Activated CD8-positive, alpha-beta T cell treated with anti-CD3 and anti-CD28 coated beads for 36 hours (primary cell): ENCODE data around the gene FAM76A. TPM values are rescaled to one million over a fixed set of nuclear protein-coding genes. Genes with fewer than 3 reads are reported as not detected.

Experiments used
- ATAC-seq: fragments of 200-7000 bp; cut with Tn5 transposase; one replicate; pipeline ENCODE4 v1.10.0; 2021; ENCODE audit warnings: mild to moderate bottlenecking, moderate library complexity
- CTCF ChIA-PET: fragments of 350-600 bp; sonication (Branson Sonifier 250); formaldehyde crosslinking; loops from one replicate; lab custom pipeline; 2021; ENCODE audit warnings: antibody characterized with exemption; lab: Charles Lee
- POLR2A ChIA-PET: fragments of 350-600 bp; sonication (Branson Sonifier 250); formaldehyde crosslinking; loops from one replicate; lab custom pipeline; 2021; ENCODE audit warnings: antibody characterized with exemption; lab: Charles Lee
- DNase-seq: peaks from one replicate; pipeline ENCODE4 v3.0.0-alpha.2; 2020
- H3K27ac Mint-ChIP-seq: one replicate; pipeline ENCODE4 v1.8.0; 2021; ENCODE audit warnings: mild to moderate bottlenecking, mixed read lengths
- H3K27me3 Mint-ChIP-seq: one replicate; pipeline ENCODE4 v1.8.0; 2021; ENCODE audit warnings: mixed read lengths
- H3K36me3 Mint-ChIP-seq: one replicate; pipeline ENCODE4 v1.8.0; 2021; ENCODE audit warnings: low read depth, mixed read lengths
- H3K4me1 Mint-ChIP-seq: one replicate; pipeline ENCODE4 v1.8.0; 2021; ENCODE audit warnings: low read depth, mixed read lengths
- H3K4me3 Mint-ChIP-seq: one replicate; pipeline ENCODE4 v1.8.0; 2021; ENCODE audit warnings: mild to moderate bottlenecking, moderate library complexity, mixed read lengths
- H3K9me3 Mint-ChIP-seq: one replicate; pipeline ENCODE4 v1.8.0; 2021; ENCODE audit warnings: mixed read lengths
- CTCF ChIP-seq: fragments of 200-600 bp; IDR thresholded peaks from one replicate; pipeline ENCODE4 v1.8.0; 2022; ENCODE audit warnings: antibody characterized with exemption, mild to moderate bottlenecking
- intact Hi-C: fragments of 100-400 bp; cut with micrococcal nuclease; formaldehyde crosslinking; loops from one replicate; pipeline ENCODE4 v1.10.0; 2022
- total RNA-seq, 2 experiments: library from RNA; stranded (reverse); gene quantifications; one replicate each; pipeline ENCODE4 v1.2.3, GENCODE V29; 2021

FAM76A gene
- total RNA-seq, 2 experiments from 2014 or later = 6.9 to 7.9 TPM

DNA sequence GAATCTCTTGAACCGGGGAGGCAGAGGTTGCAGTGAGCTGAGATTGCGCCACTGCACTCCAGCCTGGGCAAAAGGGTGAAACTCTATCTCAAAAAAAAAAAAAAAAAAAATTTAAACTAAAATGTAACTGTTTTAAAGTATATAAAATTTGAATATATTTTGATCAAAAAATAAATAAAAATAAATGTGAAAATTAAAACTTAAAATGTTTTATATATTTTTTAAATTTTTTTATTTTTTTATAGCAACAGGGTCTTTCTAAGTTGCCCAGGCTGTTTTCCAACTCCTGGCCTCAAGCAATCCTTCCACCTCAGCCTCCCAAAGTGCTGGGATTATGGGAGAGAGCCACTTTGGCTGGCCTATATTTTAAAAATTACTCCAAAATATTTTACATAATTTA lies 15.2 kb upstream of the FAM76A start:
- no peaks in the 10 kb centered on the region for H3K9me3 Mint-ChIP-seq
- H3K27me3 Mint-ChIP-seq = peaks cover 1% of the 10 kb centered on the region

GRCh38 chr1:27713139-27713725 lies 12.5 kb upstream of the FAM76A start:
- Mint-ChIP-seq H3K36me3 (no peaks in the 10 kb centered on the region), H3K27ac (no peak overlapping the region), H3K4me1 (no peaks in the 10 kb centered on the region), H3K9me3 (peaks cover 9% of the 10 kb centered on the region), H3K4me3 (no peak overlapping the region), H3K27me3 (peaks cover 13% of the 10 kb centered on the region)
- ATAC-seq (no peak), DNase-seq (no peak)
- ChIA-PET CTCF (interaction anchor here (0.6 kb wide), 1 partner anchor 44 kb away, joined by 3 read pairs; no protein-coding TSS in a partner anchor), POLR2A (interaction anchor here (0.8 kb wide), 1 partner anchor 20 kb away, joined by 3 read pairs; no protein-coding TSS in a partner anchor)
- no peak for TF ChIP-seq CTCF
- intact Hi-C loops = no loop called here

More for the DNA sequence above, 15.2 kb upstream of the FAM76A start:
- ChIA-PET POLR2A (no interaction called here), CTCF (interaction anchor here (1.4 kb wide), 1 partner anchor 41 kb away, joined by 4 read pairs; no protein-coding TSS in a partner anchor)
- intact Hi-C loops = no loop called here
- Mint-ChIP-seq H3K4me3 (no peak overlapping the region), H3K27ac (no peak overlapping the region), H3K4me1 (no peaks in the 10 kb centered on the region), H3K36me3 (no peaks in the 10 kb centered on the region)
- ATAC-seq = no peak
- DNase-seq = no peak
- no peak for TF ChIP-seq CTCF

GRCh38 chr1:27713869-27714513 lies 11.8 kb upstream of the FAM76A start:
- peaks cover 9% of the 10 kb centered on the region for H3K9me3 Mint-ChIP-seq
- DNase-seq (no peak), ATAC-seq (no peak)
- no peak for TF ChIP-seq CTCF
- H3K36me3 Mint-ChIP-seq = no peaks in the 10 kb centered on the region
- H3K4me1 Mint-ChIP-seq = no peaks in the 10 kb centered on the region
- ChIA-PET POLR2A (no interaction called here), CTCF (no interaction called here)
- intact Hi-C loops = no loop called here
- peaks cover 13% of the 10 kb centered on the region for H3K27me3 Mint-ChIP-seq
- H3K4me3 Mint-ChIP-seq = no peak overlapping the region
- no peak overlapping the region for H3K27ac Mint-ChIP-seq

GRCh38 chr1:27716262-27716895 lies 9.4 kb upstream of the FAM76A start:
- ChIA-PET CTCF (no interaction called here), POLR2A (no interaction called here)
- no peaks in the 10 kb centered on the region for H3K4me1 Mint-ChIP-seq
- intact Hi-C loops = no loop called here
- H3K36me3 Mint-ChIP-seq = no peaks in the 10 kb centered on the region
- ATAC-seq (no peak), DNase-seq (no peak)
- peaks cover 12% of the 10 kb centered on the region for H3K27me3 Mint-ChIP-seq
- TF ChIP-seq CTCF = no peak
- H3K4me3 Mint-ChIP-seq = no peak overlapping the region
- H3K27ac Mint-ChIP-seq = no peak overlapping the region
- peaks cover 9% of the 10 kb centered on the region for H3K9me3 Mint-ChIP-seq
